ENCODE measurements around the gene CSNK1G3. TPM values are rescaled to one million over a fixed set of nuclear protein-coding genes. Genes with fewer than 3 reads are reported as not detected.

CSNK1G3 gene
- total and polyA plus RNA-seq, 4 donors: 9.5 to 56.4 (median 30.5) TPM

- no peaks in the 10 kb centered on the region for H3K36me3 ChIP-seq (ENCODE audit: control insufficient read depth in 1 of 2, insufficient read depth in 2 of 2, low read length in 1 of 2)
Measured at GRCh38 chr5:123520677-123521247, 8.8 kb downstream of the CSNK1G3 start.

GRCh38 chr5:123524146-123524545, 12.2 kb downstream of the CSNK1G3 start:
- ATAC-seq (ENCODE audit: low FRiP score) (no peak), DNase-seq (no peak)
- H3K9me3 ChIP-seq (ENCODE audit: control insufficient read depth, low read length): no peaks in the 10 kb centered on the region
- intact Hi-C loops (cut with DNase I): no loop called here
- no peak overlapping the region for H3K27ac ChIP-seq (ENCODE audit: low read depth in 1 of 2, low read length in 2 of 2)
- no peaks in the 10 kb centered on the region for H3K27me3 ChIP-seq (ENCODE audit: control insufficient read depth in 1 of 2, insufficient read depth in 2 of 2, low read length in 1 of 2)
- no peaks in the 10 kb centered on the region for H3K36me3 ChIP-seq (ENCODE audit: control insufficient read depth in 1 of 2, insufficient read depth in 2 of 2, low read length in 1 of 2)
- 27% methylated on average over 4 of the region's 4 CpGs for WGBS, 2 donors
- no peak overlapping the region for H3K4me3 ChIP-seq (ENCODE audit: low read length in 2 of 2)
- no peaks in the 10 kb centered on the region for H3K4me1 ChIP-seq (ENCODE audit: control insufficient read depth in 1 of 2, insufficient read depth in 2 of 2, low read length in 2 of 2)

More at GRCh38 chr5:123520677-123521247, 8.8 kb downstream of the CSNK1G3 start:
- H3K27ac ChIP-seq (ENCODE audit: low read depth in 1 of 2, low read length in 2 of 2): no peak overlapping the region
- no peaks in the 10 kb centered on the region for H3K9me3 ChIP-seq (ENCODE audit: control insufficient read depth, low read length)
- intact Hi-C loops (cut with DNase I): no loop called here
- H3K4me1 ChIP-seq (ENCODE audit: control insufficient read depth in 1 of 2, insufficient read depth in 2 of 2, low read length in 2 of 2): peaks cover 0 to 4% of the 10 kb centered on the region in 2 donors
- ATAC-seq (ENCODE audit: low FRiP score): no peak
- no peak overlapping the region for H3K4me3 ChIP-seq (ENCODE audit: low read length in 2 of 2)
- no peak for DNase-seq
- no peaks in the 10 kb centered on the region for H3K27me3 ChIP-seq (ENCODE audit: control insufficient read depth in 1 of 2, insufficient read depth in 2 of 2, low read length in 1 of 2)

- DNase-seq: no peak
- intact Hi-C loops (cut with DNase I): no loop called here
- Histone ChIP-seq H3K9me3 (ENCODE audit: control insufficient read depth, low read length) (no peaks in the 10 kb centered on the region), H3K4me1 (ENCODE audit: control insufficient read depth in 1 of 2, insufficient read depth in 2 of 2, low read length in 2 of 2) (no peaks in the 10 kb centered on the region), H3K36me3 (ENCODE audit: control insufficient read depth in 1 of 2, insufficient read depth in 2 of 2, low read length in 1 of 2) (no peaks in the 10 kb centered on the region), H3K27me3 (ENCODE audit: control insufficient read depth in 1 of 2, insufficient read depth in 2 of 2, low read length in 1 of 2) (no peaks in the 10 kb centered on the region), H3K27ac (ENCODE audit: low read depth in 1 of 2, low read length in 2 of 2) (no peak overlapping the region), H3K4me3 (ENCODE audit: low read length in 2 of 2) (no peak overlapping the region)
- ATAC-seq (ENCODE audit: low FRiP score): no peak
Measured at GRCh38 chr5:123527190-123527589, 15.2 kb downstream of the CSNK1G3 start.

GRCh38 chr5:123528065-123528464, 16.1 kb downstream of the CSNK1G3 start:
- no peak overlapping the region for H3K4me3 ChIP-seq (ENCODE audit: low read length in 2 of 2)
- intact Hi-C loops (cut with DNase I): no loop called here
- H3K4me1 ChIP-seq (ENCODE audit: control insufficient read depth in 1 of 2, insufficient read depth in 2 of 2, low read length in 2 of 2): no peaks in the 10 kb centered on the region
- no peaks in the 10 kb centered on the region for H3K27me3 ChIP-seq (ENCODE audit: control insufficient read depth in 1 of 2, insufficient read depth in 2 of 2, low read length in 1 of 2)
- DNase-seq (no peak), ATAC-seq (ENCODE audit: low FRiP score) (no peak)
- H3K9me3 ChIP-seq (ENCODE audit: control insufficient read depth, low read length): no peaks in the 10 kb centered on the region
- no peaks in the 10 kb centered on the region for H3K36me3 ChIP-seq (ENCODE audit: control insufficient read depth in 1 of 2, insufficient read depth in 2 of 2, low read length in 1 of 2)
- H3K27ac ChIP-seq (ENCODE audit: low read depth in 1 of 2, low read length in 2 of 2): no peak overlapping the region

GRCh38 chr5:123528878-123529277, 16.9 kb downstream of the CSNK1G3 start:
- H3K27ac ChIP-seq (ENCODE audit: low read depth in 1 of 2, low read length in 2 of 2): no peak overlapping the region
- DNase-seq (no peak), ATAC-seq (ENCODE audit: low FRiP score) (no peak)
- intact Hi-C loops (cut with DNase I): no loop called here
- H3K9me3 ChIP-seq (ENCODE audit: control insufficient read depth, low read length): no peaks in the 10 kb centered on the region
- no peaks in the 10 kb centered on the region for H3K36me3 ChIP-seq (ENCODE audit: control insufficient read depth in 1 of 2, insufficient read depth in 2 of 2, low read length in 1 of 2)
- no peaks in the 10 kb centered on the region for H3K4me1 ChIP-seq (ENCODE audit: control insufficient read depth in 1 of 2, insufficient read depth in 2 of 2, low read length in 2 of 2)
- no peak overlapping the region for H3K4me3 ChIP-seq (ENCODE audit: low read length in 2 of 2)
- no peaks in the 10 kb centered on the region for H3K27me3 ChIP-seq (ENCODE audit: control insufficient read depth in 1 of 2, insufficient read depth in 2 of 2, low read length in 1 of 2)
- 96 to 98% methylated on average over 4 of the region's 4 CpGs for WGBS, 2 donors

- no peaks in the 10 kb centered on the region for H3K27me3 ChIP-seq (ENCODE audit: control insufficient read depth in 1 of 2, insufficient read depth in 2 of 2, low read length in 1 of 2)
- H3K4me1 ChIP-seq (ENCODE audit: control insufficient read depth in 1 of 2, insufficient read depth in 2 of 2, low read length in 2 of 2): no peaks in the 10 kb centered on the region
- no peaks in the 10 kb centered on the region for H3K9me3 ChIP-seq (ENCODE audit: control insufficient read depth, low read length)
- no peak overlapping the region for H3K27ac ChIP-seq (ENCODE audit: low read depth in 1 of 2, low read length in 2 of 2)
- whole genome bisulfite sequencing, 2 donors: 77 to 83% methylated on average over 3 of the region's 3 CpGs
- H3K4me3 ChIP-seq (ENCODE audit: low read length in 2 of 2): no peak overlapping the region
- no peaks in the 10 kb centered on the region for H3K36me3 ChIP-seq (ENCODE audit: control insufficient read depth in 1 of 2, insufficient read depth in 2 of 2, low read length in 1 of 2)
- ATAC-seq (ENCODE audit: low FRiP score) (no peak), DNase-seq (no peak)
- intact Hi-C loops (cut with DNase I): no loop called here
Measured at GRCh38 chr5:123530728-123531127, 18.8 kb downstream of the CSNK1G3 start.

GRCh38 chr5:123535648-123536047, 23.7 kb downstream of the CSNK1G3 start:
- DNase-seq (no peak), ATAC-seq (ENCODE audit: low FRiP score) (no peak)
- intact Hi-C loops (cut with DNase I): no loop called here
- Histone ChIP-seq H3K36me3 (ENCODE audit: control insufficient read depth in 1 of 2, insufficient read depth in 2 of 2, low read length in 1 of 2) (no peaks in the 10 kb centered on the region), H3K27me3 (ENCODE audit: control insufficient read depth in 1 of 2, insufficient read depth in 2 of 2, low read length in 1 of 2) (no peaks in the 10 kb centered on the region), H3K4me1 (ENCODE audit: control insufficient read depth in 1 of 2, insufficient read depth in 2 of 2, low read length in 2 of 2) (no peaks in the 10 kb centered on the region), H3K9me3 (ENCODE audit: control insufficient read depth, low read length) (no peaks in the 10 kb centered on the region), H3K27ac (ENCODE audit: low read depth in 1 of 2, low read length in 2 of 2) (no peak overlapping the region), H3K4me3 (ENCODE audit: low read length in 2 of 2) (no peak overlapping the region)
- WGBS, 2 donors: 78 to 79% methylated on average over 1 of the region's 1 CpG

GRCh38 chr5:123537256-123537655, 25.3 kb downstream of the CSNK1G3 start:
- Histone ChIP-seq H3K9me3 (ENCODE audit: control insufficient read depth, low read length) (no peaks in the 10 kb centered on the region), H3K4me1 (ENCODE audit: control insufficient read depth in 1 of 2, insufficient read depth in 2 of 2, low read length in 2 of 2) (no peaks in the 10 kb centered on the region), H3K27ac (ENCODE audit: low read depth in 1 of 2, low read length in 2 of 2) (no peak overlapping the region), H3K36me3 (ENCODE audit: control insufficient read depth in 1 of 2, insufficient read depth in 2 of 2, low read length in 1 of 2) (no peaks in the 10 kb centered on the region), H3K27me3 (ENCODE audit: control insufficient read depth in 1 of 2, insufficient read depth in 2 of 2, low read length in 1 of 2) (no peaks in the 10 kb centered on the region), H3K4me3 (ENCODE audit: low read length in 2 of 2) (no peak overlapping the region)
- DNase-seq: no peak
- no peak for ATAC-seq (ENCODE audit: low FRiP score)
- 97% methylated on average over 2 of the region's 2 CpGs for WGBS, 2 donors
- intact Hi-C loops (cut with DNase I): no loop called here

- no peaks in the 10 kb centered on the region for H3K4me1 ChIP-seq (ENCODE audit: control insufficient read depth in 1 of 2, insufficient read depth in 2 of 2, low read length in 2 of 2)
- intact Hi-C loops (cut with DNase I): no loop called here
- no peaks in the 10 kb centered on the region for H3K36me3 ChIP-seq (ENCODE audit: control insufficient read depth in 1 of 2, insufficient read depth in 2 of 2, low read length in 1 of 2)
- no peaks in the 10 kb centered on the region for H3K9me3 ChIP-seq (ENCODE audit: control insufficient read depth, low read length)
- no peak overlapping the region for H3K27ac ChIP-seq (ENCODE audit: low read depth in 1 of 2, low read length in 2 of 2)
- DNase-seq (no peak), ATAC-seq (ENCODE audit: low FRiP score) (no peak)
- no peaks in the 10 kb centered on the region for H3K27me3 ChIP-seq (ENCODE audit: control insufficient read depth in 1 of 2, insufficient read depth in 2 of 2, low read length in 1 of 2)
- 96 to 99% methylated on average over 2 of the region's 2 CpGs for WGBS, 2 donors
- H3K4me3 ChIP-seq (ENCODE audit: low read length in 2 of 2): no peak overlapping the region
Measured at GRCh38 chr5:123537845-123538244, 25.9 kb downstream of the CSNK1G3 start.

Data from aorta (tissue), 5 donors.